ENCODE measurements around the gene TAPBP.

DNA sequence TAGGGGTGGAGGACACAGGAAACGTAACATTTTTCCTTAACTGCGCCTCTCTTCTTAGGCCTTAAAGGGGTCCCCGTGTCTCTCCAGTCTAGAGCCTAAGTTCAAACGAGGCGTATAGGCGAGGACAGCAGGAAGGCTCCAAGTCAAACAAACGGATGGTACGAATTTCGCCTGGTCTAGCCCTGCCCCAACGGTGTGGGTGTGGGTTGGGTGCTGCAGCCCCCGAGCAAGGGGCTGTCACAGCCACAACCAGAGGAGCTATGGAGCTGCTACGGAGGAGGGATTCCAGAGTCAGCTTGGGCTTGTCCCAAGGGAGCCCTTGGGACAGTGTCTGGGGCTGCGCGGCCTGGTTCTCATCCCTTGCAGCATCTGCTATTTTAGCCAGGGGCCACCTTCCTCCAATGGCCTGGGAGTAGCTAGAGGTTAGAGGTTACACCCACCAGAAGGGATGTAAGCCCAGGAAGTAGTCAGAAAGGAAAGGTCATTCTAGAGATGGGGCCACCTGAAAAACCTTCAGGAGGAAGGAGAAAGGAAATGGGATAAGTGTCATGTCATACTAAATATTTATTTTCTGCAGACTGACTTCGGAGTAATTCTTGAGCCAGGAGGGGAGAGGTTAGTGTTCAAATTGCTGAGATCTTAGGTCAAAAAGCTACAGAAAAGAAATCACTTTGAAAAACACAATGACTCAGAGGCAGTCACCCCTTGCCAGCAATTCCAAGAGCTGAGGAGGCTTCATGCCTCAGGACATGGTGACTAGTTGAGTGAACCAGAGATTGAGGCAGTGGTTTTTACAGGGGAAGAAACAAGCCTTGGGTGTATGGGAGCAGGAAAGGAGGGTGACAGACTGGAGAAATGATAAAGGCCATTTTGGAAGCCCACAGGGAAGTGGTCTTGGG is 63.9 kb downstream of the TAPBP start:
- TF ChIP-seq, protein P1, sequence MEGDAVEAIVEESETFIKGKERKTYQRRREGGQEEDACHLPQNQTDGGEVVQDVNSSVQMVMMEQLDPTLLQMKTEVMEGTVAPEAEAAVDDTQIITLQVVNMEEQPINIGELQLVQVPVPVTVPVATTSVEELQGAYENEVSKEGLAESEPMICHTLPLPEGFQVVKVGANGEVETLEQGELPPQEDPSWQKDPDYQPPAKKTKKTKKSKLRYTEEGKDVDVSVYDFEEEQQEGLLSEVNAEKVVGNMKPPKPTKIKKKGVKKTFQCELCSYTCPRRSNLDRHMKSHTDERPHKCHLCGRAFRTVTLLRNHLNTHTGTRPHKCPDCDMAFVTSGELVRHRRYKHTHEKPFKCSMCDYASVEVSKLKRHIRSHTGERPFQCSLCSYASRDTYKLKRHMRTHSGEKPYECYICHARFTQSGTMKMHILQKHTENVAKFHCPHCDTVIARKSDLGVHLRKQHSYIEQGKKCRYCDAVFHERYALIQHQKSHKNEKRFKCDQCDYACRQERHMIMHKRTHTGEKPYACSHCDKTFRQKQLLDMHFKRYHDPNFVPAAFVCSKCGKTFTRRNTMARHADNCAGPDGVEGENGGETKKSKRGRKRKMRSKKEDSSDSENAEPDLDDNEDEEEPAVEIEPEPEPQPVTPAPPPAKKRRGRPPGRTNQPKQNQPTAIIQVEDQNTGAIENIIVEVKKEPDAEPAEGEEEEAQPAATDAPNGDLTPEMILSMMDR (IDR thresholded peaks at IDR 0.05), result no peak
- TF ChIP-seq EP300 (IDR thresholded peaks at IDR 0.05) (no peak), POLR2AphosphoS5 (IDR thresholded peaks at IDR 0.05) (no peak), POLR2A (IDR thresholded peaks at IDR 0.05) (no peak)

Measured in sigmoid colon (tissue), 4 donors.